ENCODE measurements around the gene KIF5C. TPM values are rescaled to one million over a fixed set of nuclear protein-coding genes. Genes with fewer than 3 reads are reported as not detected.

The KIF5C gene
- total and polyA plus RNA-seq, 4 donors: 0.06 to 0.25 (median 0.14) TPM

- TF ChIP-seq HNF4G (IDR thresholded peaks at IDR 0.05) (no peak), GABPA (IDR thresholded peaks at IDR 0.05 in 1 of 2, conservative IDR thresholded peaks at IDR 0.05 in 1 of 2) (no peak), RXRA (IDR thresholded peaks at IDR 0.05) (no peak), RAD21 (IDR thresholded peaks at IDR 0.05) (no peak), FOXA2 (IDR thresholded peaks at IDR 0.05) (no peak), REST (IDR thresholded peaks at IDR 0.05) (no peak), MAX (IDR thresholded peaks at IDR 0.05) (no peak), JUND (IDR thresholded peaks at IDR 0.05) (no peak), CTCF (IDR thresholded peaks at IDR 0.05; ENCODE audit: low read depth, low read length, missing input control) (no peak), ZBTB33 (IDR thresholded peaks at IDR 0.05) (no peak), TAF1 (conservative IDR thresholded peaks at IDR 0.05) (no peak), FOXA1 (IDR thresholded peaks at IDR 0.05) (no peak), ATF3 (IDR thresholded peaks at IDR 0.05) (no peak), YY1 (IDR thresholded peaks at IDR 0.05) (no peak)
Observed at GRCh38 chr2:148968301-148968700, 93.3 kb downstream of the KIF5C start.

GRCh38 chr2:148968776-148969319, 93.8 kb downstream of the KIF5C start:
- Histone ChIP-seq H3K36me3 (ENCODE audit: control insufficient read depth in 4 of 4, insufficient read depth in 3 of 4, low read depth in 1 of 4, low read length in 3 of 4) (no peaks in the 10 kb centered on the region), H3K9ac (ENCODE audit: low read depth in 1 of 2, low read length in 2 of 2) (no peak overlapping the region), H3K27ac (ENCODE audit: low read depth in 1 of 2, low read length in 2 of 2) (no peak overlapping the region), H3K27me3 (ENCODE audit: control insufficient read depth in 4 of 4, insufficient read depth in 4 of 4, low read length in 3 of 4) (peaks cover 0 to 2% (median 0%) of the 10 kb centered on the region in 4 donors), H3K4me1 (ENCODE audit: control insufficient read depth in 4 of 4, insufficient read depth in 4 of 4, low read length in 3 of 4) (no peaks in the 10 kb centered on the region), H3K4me3 (ENCODE audit: low read depth in 1 of 3, low read length in 3 of 3) (no peak overlapping the region), H3K9me3 (ENCODE audit: control insufficient read depth in 4 of 4, low read length in 3 of 4) (no peaks in the 10 kb centered on the region)
- 92% methylated on average over 4 of the region's 4 CpGs for WGBS
- no peak for DNase-seq (ENCODE audit: low spot score)
- TF ChIP-seq RAD21 (IDR thresholded peaks at IDR 0.05): no peak

More at GRCh38 chr2:148968301-148968700, 93.3 kb downstream of the KIF5C start:
- 88% methylated on average over 4 of the region's 4 CpGs for WGBS
- Histone ChIP-seq H3K9me3 (ENCODE audit: control insufficient read depth in 4 of 4, low read length in 3 of 4) (no peaks in the 10 kb centered on the region), H3K27me3 (ENCODE audit: control insufficient read depth in 4 of 4, insufficient read depth in 4 of 4, low read length in 3 of 4) (peaks cover 0 to 2% (median 0%) of the 10 kb centered on the region in 4 donors), H3K27ac (ENCODE audit: low read depth in 1 of 2, low read length in 2 of 2) (no peak overlapping the region), H3K36me3 (ENCODE audit: control insufficient read depth in 4 of 4, insufficient read depth in 3 of 4, low read depth in 1 of 4, low read length in 3 of 4) (no peaks in the 10 kb centered on the region), H3K4me3 (ENCODE audit: low read depth in 1 of 3, low read length in 3 of 3) (no peak overlapping the region), H3K4me1 (ENCODE audit: control insufficient read depth in 4 of 4, insufficient read depth in 4 of 4, low read length in 3 of 4) (no peaks in the 10 kb centered on the region), H3K9ac (ENCODE audit: low read depth in 1 of 2, low read length in 2 of 2) (no peak overlapping the region)
- no peak for DNase-seq (ENCODE audit: low spot score)
